Renal cortical epithelial cell (primary cell): Measurements from ENCODE around the gene CSF3R. TPM values are rescaled to one million over a fixed set of nuclear protein-coding genes. Genes with fewer than 3 reads are reported as not detected.
A peak's percentile ranks its signal among the peaks of the same experiment; 100 is the strongest.
"Not testable (repeated sequence)": the region's sequence is repeated elsewhere in the genome, so short reads cannot be mapped to it uniquely, and the experiment has no call there.

Experiments used
- DNase-seq: peaks from one replicate; pipeline ENCODE4 v3.0.0-alpha.2; 2011; ENCODE audit warnings: low read depth
- total RNA-seq: library from RNA; depleted of rRNA; stranded (reverse); fragments of >200 nt; gene quantifications from 2 replicates; pipeline ENCODE4 v1.2.3, GENCODE V29; 2014

Gene CSF3R
- total RNA-seq, 1 donor from 2014 or later = 0.15 TPM

- DNase-seq = no peak
These were observed 1.4 kb upstream of the CSF3R start for GRCh38 chr1:36484099-36484498.

- DNase-seq = no peak
These were observed 666 bp downstream of the CSF3R start for GRCh38 chr1:36481771-36482723.

GRCh38 chr1:36481091-36481490 lies 1.6 kb downstream of the CSF3R start:
- no peak for DNase-seq

GRCh38 chr1:36480161-36480560 lies 2.6 kb downstream of the CSF3R start:
- no peak for DNase-seq

- no peak for DNase-seq
These were observed 3.1 kb downstream of the CSF3R start for GRCh38 chr1:36479505-36480051.

GRCh38 chr1:36477615-36478014 lies 5.1 kb downstream of the CSF3R start:
- DNase-seq = not testable (repeated sequence)

GRCh38 chr1:36476945-36477344 lies 5.8 kb downstream of the CSF3R start:
- no peak for DNase-seq

- no peak for DNase-seq
These were observed 6.7 kb downstream of the CSF3R start for GRCh38 chr1:36475910-36476604.

- DNase-seq = no peak
These were observed 7.4 kb downstream of the CSF3R start for GRCh38 chr1:36475341-36475740.

GRCh38 chr1:36472656-36473055 lies 10.1 kb downstream of the CSF3R start:
- no peak for DNase-seq

GRCh38 chr1:36471830-36472641 lies 10.7 kb downstream of the CSF3R start:
- no peak for DNase-seq

GRCh38 chr1:36469163-36469562 lies 13.6 kb downstream of the CSF3R start:
- no peak for DNase-seq

- DNase-seq = no peak
These were observed 14.8 kb downstream of the CSF3R start for GRCh38 chr1:36467700-36468455.

- DNase-seq = no peak
These were observed 15.7 kb downstream of the CSF3R start for GRCh38 chr1:36467027-36467410.

GRCh38 chr1:36466370-36467026 lies 16.2 kb downstream of the CSF3R start:
- no peak for DNase-seq

GRCh38 chr1:36465731-36466369 lies 16.9 kb downstream of the CSF3R start:
- no peak for DNase-seq

GRCh38 chr1:36464605-36465393 lies 17.9 kb downstream of the CSF3R start:
- peak; percentile 28 for DNase-seq

- DNase-seq = peak; percentile 85
These were observed 18.7 kb downstream of the CSF3R start, which contains the start of gene MRPS15 for GRCh38 chr1:36463803-36464604. TSS of gene MRPS15 (minus strand) at chr1:36464384. CDS start at chr1:36464275, 109 bp downstream.
